Measurements from ENCODE around the gene PTPRS.
A peak's percentile ranks its signal among the peaks of the same experiment; 100 is the strongest.

Gene PTPRS

GRCh38 chr19:5296457-5297271, 43.9 kb downstream of the PTPRS start:
- TF ChIP-seq CTCF (IDR thresholded peaks at IDR 0.05; ENCODE audit: low read depth, low read length, missing control alignments) = no peak
- no peak overlapping the region for H3K4me3 ChIP-seq (replicated peaks; ENCODE audit: low read depth, low read length)
- DNase-seq (ENCODE audit: extremely low read depth, low read depth) = no peak

DNA sequence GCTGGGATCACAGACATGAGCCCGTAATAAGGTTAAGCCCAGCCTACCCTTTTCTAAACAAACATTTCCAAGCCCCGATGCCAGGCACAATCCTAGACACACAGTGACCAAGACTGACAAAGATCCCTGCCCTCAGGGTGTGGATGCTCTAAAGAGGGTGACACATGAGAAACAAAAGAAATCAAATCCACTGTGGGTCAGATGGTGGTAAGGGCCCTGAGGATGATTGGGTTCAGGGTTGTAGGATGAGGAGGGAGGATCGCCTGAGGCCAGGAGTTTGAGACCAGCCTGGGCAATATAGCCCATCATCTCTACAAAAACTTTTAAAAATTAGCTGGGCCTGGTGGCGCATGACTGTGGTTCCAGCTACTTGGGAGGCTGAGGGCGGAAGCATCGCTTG, 44.6 kb downstream of the PTPRS start:
- no peak for DNase-seq (ENCODE audit: extremely low read depth, low read depth)
- no peak overlapping the region for H3K4me3 ChIP-seq (replicated peaks; ENCODE audit: low read depth, low read length)
- TF ChIP-seq CTCF (IDR thresholded peaks at IDR 0.05; ENCODE audit: low read depth, low read length, missing control alignments) = no peak

- TF ChIP-seq CTCF (IDR thresholded peaks at IDR 0.05; ENCODE audit: low read depth, low read length, missing control alignments) = no peak
- H3K4me3 ChIP-seq (replicated peaks; ENCODE audit: low read depth, low read length) = peak overlapping the region; percentile 64
- no peak for DNase-seq (ENCODE audit: extremely low read depth, low read depth)
Measured at GRCh38 chr19:5294403-5295160, 46.0 kb downstream of the PTPRS start.

DNA sequence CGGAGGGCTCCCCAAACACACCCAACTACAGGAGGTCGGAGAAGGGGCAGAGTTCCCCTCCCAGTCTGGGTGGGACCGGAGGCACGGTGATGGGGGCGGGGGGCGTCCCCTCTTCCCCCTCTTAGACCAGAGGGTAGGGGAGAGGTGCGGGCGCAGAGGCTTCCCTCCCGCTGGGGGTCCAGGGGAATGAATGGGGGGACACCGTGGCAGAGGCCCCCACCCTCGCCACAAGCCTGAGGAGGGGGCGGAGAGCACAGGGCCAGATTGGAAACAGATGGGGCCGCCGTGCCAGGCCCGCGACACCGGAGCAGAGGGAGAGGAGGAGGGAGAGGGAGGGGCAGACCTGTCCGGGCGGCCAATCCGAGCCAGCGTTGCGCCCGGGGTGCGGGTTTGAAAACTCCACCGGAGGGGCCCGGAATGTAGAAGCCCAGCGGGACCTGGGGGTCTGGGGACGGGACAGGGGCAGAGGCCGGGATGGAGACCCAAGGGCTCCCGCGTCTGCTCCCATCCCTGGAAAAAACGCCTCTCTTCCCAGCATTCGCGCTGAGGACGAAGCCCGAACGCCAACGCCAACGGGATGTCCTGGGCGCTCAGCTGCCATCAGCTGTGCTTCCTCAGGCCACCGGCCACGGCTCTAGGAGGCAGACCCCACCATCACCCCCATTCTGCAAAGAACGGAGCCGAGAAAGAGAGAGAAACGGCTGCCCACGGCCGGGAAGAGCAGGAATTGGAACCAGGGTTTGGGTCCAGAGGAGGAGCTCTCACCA, 46.8 kb downstream of the PTPRS start:
- no peak for TF ChIP-seq CTCF (IDR thresholded peaks at IDR 0.05; ENCODE audit: low read depth, low read length, missing control alignments)
- H3K4me3 ChIP-seq (replicated peaks; ENCODE audit: low read depth, low read length) = peak overlapping the region; percentile 64
- peak; percentile 46 for DNase-seq (ENCODE audit: extremely low read depth, low read depth)

DNA sequence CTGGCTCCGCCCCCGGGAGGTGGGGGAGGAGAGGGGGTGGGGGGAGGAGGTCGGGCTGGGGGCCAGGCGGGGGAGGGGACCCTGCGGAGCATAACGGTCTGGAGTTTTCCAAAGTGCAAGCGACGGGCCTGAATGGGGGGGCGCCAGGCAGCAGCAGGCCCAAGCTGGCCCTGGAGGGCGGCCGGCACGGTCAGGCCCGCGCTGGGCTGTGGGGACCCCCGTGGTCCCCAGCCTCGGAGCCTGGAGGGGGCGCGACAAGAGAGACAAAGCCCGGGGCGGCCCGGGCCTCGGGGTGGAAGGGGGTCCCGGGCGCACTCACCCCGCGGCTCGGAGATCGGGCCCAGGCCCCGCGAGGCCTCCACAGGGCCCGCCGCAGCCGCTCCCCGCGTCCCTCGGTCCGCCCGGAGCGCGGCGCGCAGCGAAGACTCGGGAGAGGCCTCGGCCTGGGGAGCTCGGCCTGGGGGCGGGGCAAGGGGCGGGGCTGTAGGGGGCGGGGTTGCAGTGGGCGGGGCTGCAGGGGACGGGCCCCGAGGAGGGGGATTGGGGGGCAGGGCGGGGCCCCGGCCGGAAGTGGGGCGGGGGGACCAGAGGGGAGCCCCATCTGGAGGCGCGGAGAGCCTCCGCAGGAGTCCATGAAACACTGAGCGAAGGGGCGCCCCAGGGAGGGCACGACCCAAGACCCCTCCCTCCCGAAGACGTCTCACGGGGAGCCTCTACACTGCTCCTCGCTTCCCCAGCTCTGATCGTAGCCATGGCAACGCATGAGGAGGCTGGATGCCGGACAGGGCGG, 47.6 kb downstream of the PTPRS start:
- peak; percentile 63 for DNase-seq (ENCODE audit: extremely low read depth, low read depth)
- peak overlapping the region; percentile 64 for H3K4me3 ChIP-seq (replicated peaks; ENCODE audit: low read depth, low read length)
- TF ChIP-seq CTCF (IDR thresholded peaks at IDR 0.05; ENCODE audit: low read depth, low read length, missing control alignments) = no peak

GRCh38 chr19:5292453-5292821, 48.2 kb downstream of the PTPRS start:
- peak overlapping the region; percentile 64 for H3K4me3 ChIP-seq (replicated peaks; ENCODE audit: low read depth, low read length)
- no peak for DNase-seq (ENCODE audit: extremely low read depth, low read depth)
- no peak for TF ChIP-seq CTCF (IDR thresholded peaks at IDR 0.05; ENCODE audit: low read depth, low read length, missing control alignments)

Measured in HFF-Myc (cell line).